Measurements from ENCODE around the gene HAL. TPM values are rescaled to one million over a fixed set of nuclear protein-coding genes. Genes with fewer than 3 reads are reported as not detected.

The HAL gene
- total RNA-seq, 1 experiment from 2014 or later = 1.8 TPM

DNA sequence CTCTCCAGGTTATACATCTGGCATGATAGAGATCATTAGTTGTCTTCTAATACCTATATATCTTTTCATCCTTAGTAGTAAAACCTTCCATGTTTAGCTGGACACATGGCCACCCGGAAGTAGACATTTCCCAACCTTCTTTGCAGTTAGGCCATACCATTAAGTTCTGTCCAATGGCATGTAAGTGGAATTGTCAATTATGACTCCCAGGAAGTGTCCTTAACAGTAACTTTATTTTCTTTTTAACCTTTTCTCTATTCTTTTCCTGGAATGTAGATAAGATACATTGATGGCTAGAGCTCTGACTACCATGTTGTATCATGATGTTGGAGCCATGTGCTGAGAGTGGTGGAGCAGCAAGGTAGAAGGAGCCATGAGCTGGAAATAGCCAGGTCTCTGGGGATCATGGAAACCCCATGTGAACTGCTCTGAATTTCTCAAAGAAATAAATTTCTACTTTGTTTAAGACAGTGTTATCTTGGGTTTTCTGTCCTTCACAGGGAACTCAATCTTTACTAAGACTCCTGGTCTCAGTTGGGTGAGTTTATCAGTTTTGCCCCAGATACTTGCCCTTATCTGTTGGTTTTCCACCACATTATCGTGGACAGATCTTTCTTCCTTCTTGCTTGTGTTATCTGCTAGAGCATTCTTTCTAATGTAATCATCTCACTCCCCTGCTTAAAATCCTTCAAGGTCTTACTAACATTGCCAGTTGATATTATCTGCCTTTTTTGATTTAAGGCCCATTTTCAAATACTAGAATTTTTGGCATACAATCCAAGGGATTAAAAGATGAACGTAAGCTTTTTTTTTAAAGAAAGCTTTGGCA is 44.4 kb upstream of the HAL start:
- H3K4me1 ChIP-seq (ENCODE audit: control insufficient read depth in 1 of 2, insufficient read depth in 2 of 2, low read length in 2 of 2) = peaks cover 5 to 20% of the 10 kb centered on the region in 2 experiments; a peak in 3 of 4 replicates
- H3K27ac ChIP-seq (ENCODE audit: low read depth, low read length) = no peak overlapping the region
- H3K4me3 ChIP-seq (replicated peaks in 1 of 2; ENCODE audit: low read depth in 1 of 2, low read length in 2 of 2) = no peak overlapping the region
- H3K27me3 ChIP-seq (ENCODE audit: insufficient read depth, low read length) = no peaks in the 10 kb centered on the region
- RAD21 ChIA-PET (ENCODE audit: low non-redundant PET in 1 of 2, low total read pairs in 2 of 2, uncharacterized antibody in 2 of 2, unreplicated experiment in 2 of 2) = no interaction called here
- no peaks in the 10 kb centered on the region for H4K20me1 ChIP-seq (ENCODE audit: insufficient read depth)
- no peaks in the 10 kb centered on the region for H3K9me2 ChIP-seq (ENCODE audit: insufficient read depth)
- H2AFZ ChIP-seq (ENCODE audit: low read depth, low read length, poor library complexity, severe bottlenecking) = no peak overlapping the region
- no peak overlapping the region for H3K9ac ChIP-seq (ENCODE audit: low read length)
- H3K4me2 ChIP-seq (ENCODE audit: low read length) = no peak overlapping the region
- no peaks in the 10 kb centered on the region for H3K79me2 ChIP-seq (ENCODE audit: insufficient read depth, low read length)
- no peaks in the 10 kb centered on the region for H3K36me3 ChIP-seq (ENCODE audit: control insufficient read depth in 1 of 2, insufficient read depth in 2 of 2, low read length in 2 of 2)
- intact Hi-C loops (cut with micrococcal nuclease) = no loop called here
- POLR2A ChIA-PET = no interaction called here
- CTCF ChIA-PET = no interaction called here
- H3K9me3 ChIP-seq (ENCODE audit: control insufficient read depth in 1 of 2, insufficient read depth in 1 of 2, low read depth in 1 of 2, low read length in 2 of 2) = no peaks in the 10 kb centered on the region
- no peak for ATAC-seq
- TF ChIP-seq FOSL1 (IDR thresholded peaks at IDR 0.05; ENCODE audit: low read depth) (no peak), EGR1 (IDR thresholded peaks at IDR 0.05; ENCODE audit: low read depth) (no peak), POLR2A (IDR thresholded peaks at IDR 0.05; ENCODE audit: borderline replicate concordance, extremely low read depth, insufficient read depth, insufficient read length) (no peak), SIN3A (IDR thresholded peaks at IDR 0.05; ENCODE audit: low read depth) (no peak), ZFX (IDR thresholded peaks at IDR 0.05) (no peak), SRF (IDR thresholded peaks at IDR 0.05; ENCODE audit: low read depth) (no peak), POLR2AphosphoS5 (IDR thresholded peaks at IDR 0.05; ENCODE audit: low read depth, low read length) (no peak), JUND (IDR thresholded peaks at IDR 0.05) (no peak), CBX3 (IDR thresholded peaks at IDR 0.05; ENCODE audit: low read depth) (no peak), EZH2 (IDR thresholded peaks at IDR 0.05) (no peak)
- TF ChIP-seq, protein P1, sequence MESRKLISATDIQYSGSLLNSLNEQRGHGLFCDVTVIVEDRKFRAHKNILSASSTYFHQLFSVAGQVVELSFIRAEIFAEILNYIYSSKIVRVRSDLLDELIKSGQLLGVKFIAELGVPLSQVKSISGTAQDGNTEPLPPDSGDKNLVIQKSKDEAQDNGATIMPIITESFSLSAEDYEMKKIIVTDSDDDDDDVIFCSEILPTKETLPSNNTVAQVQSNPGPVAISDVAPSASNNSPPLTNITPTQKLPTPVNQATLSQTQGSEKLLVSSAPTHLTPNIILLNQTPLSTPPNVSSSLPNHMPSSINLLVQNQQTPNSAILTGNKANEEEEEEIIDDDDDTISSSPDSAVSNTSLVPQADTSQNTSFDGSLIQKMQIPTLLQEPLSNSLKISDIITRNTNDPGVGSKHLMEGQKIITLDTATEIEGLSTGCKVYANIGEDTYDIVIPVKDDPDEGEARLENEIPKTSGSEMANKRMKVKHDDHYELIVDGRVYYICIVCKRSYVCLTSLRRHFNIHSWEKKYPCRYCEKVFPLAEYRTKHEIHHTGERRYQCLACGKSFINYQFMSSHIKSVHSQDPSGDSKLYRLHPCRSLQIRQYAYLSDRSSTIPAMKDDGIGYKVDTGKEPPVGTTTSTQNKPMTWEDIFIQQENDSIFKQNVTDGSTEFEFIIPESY (IDR thresholded peaks at IDR 0.05; ENCODE audit: extremely low read depth, insufficient replicate concordance, low read length) = no peak
- TF ChIP-seq, protein P2, sequence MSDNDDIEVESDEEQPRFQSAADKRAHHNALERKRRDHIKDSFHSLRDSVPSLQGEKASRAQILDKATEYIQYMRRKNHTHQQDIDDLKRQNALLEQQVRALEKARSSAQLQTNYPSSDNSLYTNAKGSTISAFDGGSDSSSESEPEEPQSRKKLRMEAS (IDR thresholded peaks at IDR 0.05) = no peak
- BruUV-seq (replicated peaks) = no TSS peak
- no peak for DNase-seq (ENCODE audit: low read depth, low spot score)
